ENCODE results near the gene CIART. TPM values are rescaled to one million over a fixed set of nuclear protein-coding genes. Genes with fewer than 3 reads are reported as not detected.

Gene CIART
- polyA plus RNA-seq, 1 of the 3 experiments (the other 2 are of a cell fraction) = 3.2 TPM

- Histone ChIP-seq H3K27me3 (ENCODE audit: insufficient read depth) (no peaks in the 10 kb centered on the region), H3K4me2 (peak overlapping the region; percentile 64), H3F3A (replicated peaks; ENCODE audit: insufficient read depth) (peaks cover 5% of the 10 kb centered on the region), H3K9ac (peak overlapping the region; percentile 68), H3K9me2 (no peaks in the 10 kb centered on the region), H3K4me1 (ENCODE audit: control insufficient read depth in 1 of 2, insufficient read depth in 2 of 2, low read depth in 1 of 2, low read length in 1 of 2) (peaks cover 4 to 14% of the 10 kb centered on the region in 2 experiments; a peak in 1 of 4 replicates), H4K20me1 (ENCODE audit: insufficient read depth) (no peaks in the 10 kb centered on the region), H3K27ac (ENCODE audit: low read depth in 2 of 2, low read length in 1 of 2) (peak overlapping the region in 1 of 2 experiments; percentile 68; a peak in 2 of 4 replicates), H3K9me3 (no peaks in the 10 kb centered on the region), H2AFZ (ENCODE audit: low read depth) (peak overlapping the region; percentile 93), H3K79me2 (ENCODE audit: insufficient read depth) (no peaks in the 10 kb centered on the region; the same call in 1 of the 2 replicates), H3K4me3 (ENCODE audit: low read depth in 2 of 2, low read length in 1 of 2) (peak overlapping the region; percentile 29 to 45), H3K36me3 (replicated peaks in 1 of 2; ENCODE audit: control insufficient read depth in 1 of 2, insufficient read depth in 2 of 2, low read length in 1 of 2) (no peaks in the 10 kb centered on the region)
- POLR2A ChIA-PET = interaction anchor here (0.9 kb wide), 1 partner anchor 25 kb away, joined by 3 read pairs; no protein-coding TSS in a partner anchor
- peak; percentile 50 for DNase-seq
- CTCF ChIA-PET = interaction anchor here (0.7 to 6.2 kb wide), 12 partner anchors 9 to 280 kb away, joined by 3 to 110 read pairs (median 4); partner anchors contain the start of genes APH1A, C1orf54 and CA14
- 24% methylated on average over 15 of the region's 15 CpGs for WGBS (ENCODE audit: low lambda C conversion rate)
- TF ChIP-seq SMC3 (IDR thresholded peaks at IDR 0.05; ENCODE audit: low read depth, low read length) = peak; percentile 52
- peak; percentile 74 for TF ChIP-seq CTCF (IDR thresholded peaks at IDR 0.05)
- TF ChIP-seq JUND (IDR thresholded peaks at IDR 0.05) = no peak
- TF ChIP-seq RAD21 (IDR thresholded peaks at IDR 0.05; ENCODE audit: low read length) = peak; percentile 60
Observed at GRCh38 chr1:150281221-150281757, 1.1 kb upstream of the CIART start.

- Histone ChIP-seq H3K4me2 (peak overlapping the region; percentile 62), H3F3A (replicated peaks; ENCODE audit: insufficient read depth) (peaks cover 5% of the 10 kb centered on the region), H3K27ac (ENCODE audit: low read depth in 2 of 2, low read length in 1 of 2) (no peak overlapping the region), H3K79me2 (ENCODE audit: insufficient read depth) (no peaks in the 10 kb centered on the region; the same call in 1 of the 2 replicates), H3K9ac (peak overlapping the region; percentile 47; the same call in 1 of the 2 replicates), H4K20me1 (ENCODE audit: insufficient read depth) (no peaks in the 10 kb centered on the region), H3K27me3 (ENCODE audit: insufficient read depth) (no peaks in the 10 kb centered on the region), H3K4me1 (ENCODE audit: control insufficient read depth in 1 of 2, insufficient read depth in 2 of 2, low read depth in 1 of 2, low read length in 1 of 2) (peaks cover 4 to 14% of the 10 kb centered on the region in 2 experiments; a peak in 1 of 4 replicates), H2AFZ (ENCODE audit: low read depth) (no peak overlapping the region), H3K9me2 (no peaks in the 10 kb centered on the region), H3K4me3 (ENCODE audit: low read depth in 2 of 2, low read length in 1 of 2) (peak overlapping the region; percentile 25 to 52; a peak in 3 of 4 replicates), H3K36me3 (replicated peaks in 1 of 2; ENCODE audit: control insufficient read depth in 1 of 2, insufficient read depth in 2 of 2, low read length in 1 of 2) (no peaks in the 10 kb centered on the region), H3K9me3 (no peaks in the 10 kb centered on the region)
- whole genome bisulfite sequencing (ENCODE audit: low lambda C conversion rate) = 57% methylated on average over 21 of the region's 21 CpGs
- ChIA-PET POLR2A (interaction anchor here (0.5 to 0.6 kb wide), 2 partner anchors 9 to 190 kb away, joined by 3 to 5 read pairs; no protein-coding TSS in a partner anchor), CTCF (interaction anchor here (3.4 to 6.2 kb wide), 2 partner anchors 11 to 24 kb away, joined by 20 to 110 read pairs; partner anchors contain the start of genes C1orf54 and CA14)
- DNase-seq = peak; percentile 24
- 0 out of 2 replicates have a peak, but pooled peaks have one; percentile 2 for TF ChIP-seq USF1 (IDR thresholded peaks at IDR 0.05; ENCODE audit: borderline replicate concordance, low read depth)
- no peak for TF ChIP-seq CTCF (IDR thresholded peaks at IDR 0.05)
Observed at GRCh38 chr1:150282558-150282958, 204 bp downstream of the CIART start.
